Type B pancreatic cell (in vitro differentiated cells): ENCODE data around the gene GLS2. TPM values are rescaled to one million over a fixed set of nuclear protein-coding genes. Genes with fewer than 3 reads are reported as not detected.

Experiments used
- DNase-seq: peaks from one replicate; pipeline ENCODE4 v3.0.0; 2021; ENCODE audit warnings: mixed read lengths; ENCODE audit not compliant: unreplicated experiment; ENCODE audit errors: extremely low spot score
- H3K27ac Mint-ChIP-seq: 2 replicates; pipeline ENCODE4 v1.8.0; 2021; ENCODE audit warnings: mild to moderate bottlenecking, mixed read lengths
- H3K27me3 Mint-ChIP-seq: 2 replicates; pipeline ENCODE4 v1.8.0; 2021; ENCODE audit warnings: mixed read lengths
- H3K36me3 Mint-ChIP-seq: 2 replicates; pipeline ENCODE4 v1.8.0; 2021; ENCODE audit warnings: mixed read lengths
- H3K4me1 Mint-ChIP-seq: one replicate; pipeline ENCODE4 v1.8.0; 2021; ENCODE audit warnings: mixed read lengths; ENCODE audit not compliant: unreplicated experiment
- H3K4me3 Mint-ChIP-seq: 2 replicates; pipeline ENCODE4 v1.8.0; 2021; ENCODE audit warnings: mild to moderate bottlenecking, mixed read lengths
- H3K9me3 Mint-ChIP-seq: 2 replicates; pipeline ENCODE4 v1.8.0; 2021; ENCODE audit warnings: mixed read lengths
- total RNA-seq: library from RNA; stranded (reverse); gene quantifications from 2 replicates; pipeline ENCODE4 v1.2.1, GENCODE V29; 2021; ENCODE audit warnings: low replicate concordance
- TF ChIP-seq, protein P1 (sequence below): fragments of 200-600 bp; sonication (generic); conservative IDR thresholded peaks from 2 replicates; pipeline ENCODE4 v1.5.0; 2021; ENCODE audit warnings: antibody characterized with exemption, mild to moderate bottlenecking

Gene GLS2
- total RNA-seq, 1 donor from 2014 or later, result 6.7 TPM

- Mint-ChIP-seq H3K4me3 (no peak overlapping the region), H3K9me3 (no peaks in the 10 kb centered on the region), H3K36me3 (no peaks in the 10 kb centered on the region), H3K4me1 (no peaks in the 10 kb centered on the region), H3K27me3 (no peaks in the 10 kb centered on the region), H3K27ac (no peak overlapping the region)
- no peak for DNase-seq
- TF ChIP-seq, protein P1, sequence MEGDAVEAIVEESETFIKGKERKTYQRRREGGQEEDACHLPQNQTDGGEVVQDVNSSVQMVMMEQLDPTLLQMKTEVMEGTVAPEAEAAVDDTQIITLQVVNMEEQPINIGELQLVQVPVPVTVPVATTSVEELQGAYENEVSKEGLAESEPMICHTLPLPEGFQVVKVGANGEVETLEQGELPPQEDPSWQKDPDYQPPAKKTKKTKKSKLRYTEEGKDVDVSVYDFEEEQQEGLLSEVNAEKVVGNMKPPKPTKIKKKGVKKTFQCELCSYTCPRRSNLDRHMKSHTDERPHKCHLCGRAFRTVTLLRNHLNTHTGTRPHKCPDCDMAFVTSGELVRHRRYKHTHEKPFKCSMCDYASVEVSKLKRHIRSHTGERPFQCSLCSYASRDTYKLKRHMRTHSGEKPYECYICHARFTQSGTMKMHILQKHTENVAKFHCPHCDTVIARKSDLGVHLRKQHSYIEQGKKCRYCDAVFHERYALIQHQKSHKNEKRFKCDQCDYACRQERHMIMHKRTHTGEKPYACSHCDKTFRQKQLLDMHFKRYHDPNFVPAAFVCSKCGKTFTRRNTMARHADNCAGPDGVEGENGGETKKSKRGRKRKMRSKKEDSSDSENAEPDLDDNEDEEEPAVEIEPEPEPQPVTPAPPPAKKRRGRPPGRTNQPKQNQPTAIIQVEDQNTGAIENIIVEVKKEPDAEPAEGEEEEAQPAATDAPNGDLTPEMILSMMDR, result no peak
Measured at GRCh38 chr12:56476143-56476542, 11.8 kb downstream of the GLS2 start.

- DNase-seq, result no peak
- peaks cover 6% of the 10 kb centered on the region for H3K4me1 Mint-ChIP-seq
- no peaks in the 10 kb centered on the region for H3K27me3 Mint-ChIP-seq
- TF ChIP-seq, protein P1, result no peak
- H3K27ac Mint-ChIP-seq, result no peak overlapping the region
- no peaks in the 10 kb centered on the region for H3K9me3 Mint-ChIP-seq
- no peak overlapping the region for H3K4me3 Mint-ChIP-seq
- no peaks in the 10 kb centered on the region for H3K36me3 Mint-ChIP-seq
Measured at GRCh38 chr12:56474389-56474788, 13.6 kb downstream of the GLS2 start.

- DNase-seq, result no peak
- Mint-ChIP-seq H3K4me1 (peaks cover 19% of the 10 kb centered on the region), H3K4me3 (peak overlapping the region; percentile 97), H3K27ac (peak overlapping the region; percentile 97), H3K36me3 (no peaks in the 10 kb centered on the region), H3K9me3 (no peaks in the 10 kb centered on the region), H3K27me3 (no peaks in the 10 kb centered on the region)
- TF ChIP-seq, protein P1, result no peak
Measured at GRCh38 chr12:56469007-56469930, 18.7 kb downstream of the GLS2 start.

GRCh38 chr12:56468216-56469006 is 19.6 kb downstream of the GLS2 start, which contains the start of gene SPRYD4:
TSS of gene SPRYD4 (plus strand) at chr12:56468578. CDS start at chr12:56468592, 14 bp downstream.
- Mint-ChIP-seq H3K4me1 (peaks cover 21% of the 10 kb centered on the region), H3K27me3 (no peaks in the 10 kb centered on the region), H3K36me3 (no peaks in the 10 kb centered on the region), H3K27ac (peak within 1 kb of the TSS; percentile 97), H3K4me3 (peak within 1 kb of the TSS; percentile 97), H3K9me3 (no peaks in the 10 kb centered on the region)
- TF ChIP-seq, protein P1, result no peak
- DNase-seq, result peak; percentile 92

GRCh38 chr12:56462565-56462964 is 25.4 kb downstream of the GLS2 start:
- TF ChIP-seq, protein P1, result no peak

More at GRCh38 chr12:56462565-56462964, 25.4 kb downstream of the GLS2 start:
- Mint-ChIP-seq H3K4me1 (peaks cover 10% of the 10 kb centered on the region), H3K27ac (no peak overlapping the region), H3K36me3 (no peaks in the 10 kb centered on the region), H3K9me3 (no peaks in the 10 kb centered on the region), H3K27me3 (no peaks in the 10 kb centered on the region), H3K4me3 (no peak overlapping the region)
- no peak for DNase-seq
